ENCODE data around the gene GKN2.

GKN2 gene

DNA sequence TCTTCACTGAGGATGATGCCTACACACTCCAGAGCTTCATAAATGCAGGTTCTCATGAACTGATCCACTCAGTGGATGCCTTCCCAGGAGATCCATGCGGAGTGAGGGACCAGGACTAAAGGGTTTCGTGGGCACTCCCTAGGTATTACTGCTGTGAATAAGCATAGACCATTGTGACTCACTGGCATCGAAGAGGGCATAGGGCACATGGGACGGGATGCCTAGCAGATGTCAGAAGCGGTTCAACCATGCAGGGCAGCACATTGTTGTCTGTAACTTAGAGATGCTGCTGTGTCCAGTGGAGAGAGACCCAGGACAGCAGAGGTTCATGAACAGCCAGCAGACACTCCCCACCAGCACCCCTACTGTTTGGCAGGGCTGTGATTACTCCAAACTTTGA lies 17.2 kb downstream of the GKN2 start:
- Histone ChIP-seq H3K36me3 (replicated peaks; ENCODE audit: insufficient read depth, low read length) (no peaks in the 10 kb centered on the region), H3K4me1 (ENCODE audit: low read length) (no peaks in the 10 kb centered on the region), H3K4me3 (ENCODE audit: low read length) (no peak overlapping the region), H2AFZ (ENCODE audit: low read length) (no peak overlapping the region), H3K79me2 (ENCODE audit: low read length) (no peaks in the 10 kb centered on the region), H3K9ac (ENCODE audit: low read length) (no peak overlapping the region), H3K27me3 (replicated peaks; ENCODE audit: insufficient read depth, low read length) (no peaks in the 10 kb centered on the region), H3K4me2 (ENCODE audit: low read depth, low read length) (no peak overlapping the region), H3K9me3 (replicated peaks; ENCODE audit: insufficient read depth, low read length) (no peaks in the 10 kb centered on the region), H3K27ac (ENCODE audit: low read length) (no peak overlapping the region), H3K9me2 (replicated peaks; ENCODE audit: insufficient read depth, low read length) (no peaks in the 10 kb centered on the region), H4K20me1 (ENCODE audit: insufficient read depth, low read length) (no peaks in the 10 kb centered on the region), H3F3A (ENCODE audit: insufficient read depth, low read length) (no peaks in the 10 kb centered on the region)
- no peak for DNase-seq
- TF ChIP-seq EZH2phosphoT487 (IDR thresholded peaks at IDR 0.05; ENCODE audit: low read length) (no peak), EZH2 (optimal IDR thresholded peaks at IDR 0.05; ENCODE audit: low read depth, low read length) (no peak)
- TF ChIP-seq, protein P1, sequence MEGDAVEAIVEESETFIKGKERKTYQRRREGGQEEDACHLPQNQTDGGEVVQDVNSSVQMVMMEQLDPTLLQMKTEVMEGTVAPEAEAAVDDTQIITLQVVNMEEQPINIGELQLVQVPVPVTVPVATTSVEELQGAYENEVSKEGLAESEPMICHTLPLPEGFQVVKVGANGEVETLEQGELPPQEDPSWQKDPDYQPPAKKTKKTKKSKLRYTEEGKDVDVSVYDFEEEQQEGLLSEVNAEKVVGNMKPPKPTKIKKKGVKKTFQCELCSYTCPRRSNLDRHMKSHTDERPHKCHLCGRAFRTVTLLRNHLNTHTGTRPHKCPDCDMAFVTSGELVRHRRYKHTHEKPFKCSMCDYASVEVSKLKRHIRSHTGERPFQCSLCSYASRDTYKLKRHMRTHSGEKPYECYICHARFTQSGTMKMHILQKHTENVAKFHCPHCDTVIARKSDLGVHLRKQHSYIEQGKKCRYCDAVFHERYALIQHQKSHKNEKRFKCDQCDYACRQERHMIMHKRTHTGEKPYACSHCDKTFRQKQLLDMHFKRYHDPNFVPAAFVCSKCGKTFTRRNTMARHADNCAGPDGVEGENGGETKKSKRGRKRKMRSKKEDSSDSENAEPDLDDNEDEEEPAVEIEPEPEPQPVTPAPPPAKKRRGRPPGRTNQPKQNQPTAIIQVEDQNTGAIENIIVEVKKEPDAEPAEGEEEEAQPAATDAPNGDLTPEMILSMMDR (IDR thresholded peaks at IDR 0.05; ENCODE audit: low read length), result no peak

DNA sequence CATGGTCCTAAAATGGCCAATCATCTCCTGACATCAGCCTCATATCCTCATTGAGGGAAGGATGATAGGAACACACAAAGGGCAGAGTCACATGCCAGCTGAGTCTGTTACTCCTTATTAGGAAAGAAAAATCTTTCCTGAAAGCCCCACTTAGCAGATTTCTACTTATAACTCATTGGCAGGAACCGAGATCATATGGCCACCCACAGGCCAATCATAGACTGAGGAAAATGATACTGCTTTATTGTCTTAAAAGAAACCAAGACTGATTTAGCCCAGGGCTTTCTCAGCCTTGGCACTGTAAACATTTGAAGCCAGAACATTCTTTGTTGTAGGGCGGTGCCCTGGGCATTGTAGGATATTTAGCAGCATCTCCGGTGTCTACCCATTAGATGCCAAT lies 18.7 kb downstream of the GKN2 start:
- no peaks in the 10 kb centered on the region for H3K36me3 ChIP-seq (replicated peaks; ENCODE audit: insufficient read depth, low read length)
- no peak overlapping the region for H2AFZ ChIP-seq (ENCODE audit: low read length)
- TF ChIP-seq, protein P1 (IDR thresholded peaks at IDR 0.05; ENCODE audit: low read length), result no peak
- TF ChIP-seq EZH2 (optimal IDR thresholded peaks at IDR 0.05; ENCODE audit: low read depth, low read length) (no peak), EZH2phosphoT487 (IDR thresholded peaks at IDR 0.05; ENCODE audit: low read length) (no peak)

DNA sequence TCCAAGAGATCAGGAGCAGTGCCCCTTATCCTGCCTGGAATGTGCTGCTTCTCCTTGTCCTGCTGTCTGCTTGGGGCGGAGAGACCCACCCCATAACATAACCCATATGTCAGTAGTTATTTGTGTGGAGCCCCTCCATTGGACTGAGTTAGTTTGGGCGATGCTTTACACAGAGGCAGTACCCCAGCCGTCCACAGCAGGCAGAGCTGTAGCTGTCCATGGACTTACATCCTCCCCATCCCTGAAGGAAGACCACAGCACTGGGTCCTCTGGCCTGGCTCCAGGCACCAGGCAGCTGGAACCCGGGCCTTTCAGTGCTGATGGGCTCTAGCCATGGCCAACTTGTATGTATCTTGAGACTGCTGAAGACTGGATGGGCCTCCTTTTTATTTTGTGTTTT lies 20.3 kb downstream of the GKN2 start:
- H3K4me3 ChIP-seq (ENCODE audit: low read length), result no peak overlapping the region
- H3K9me3 ChIP-seq (replicated peaks; ENCODE audit: insufficient read depth, low read length), result no peaks in the 10 kb centered on the region
- no peaks in the 10 kb centered on the region for H3F3A ChIP-seq (ENCODE audit: insufficient read depth, low read length)
- H3K9me2 ChIP-seq (replicated peaks; ENCODE audit: insufficient read depth, low read length), result no peaks in the 10 kb centered on the region
- H3K27me3 ChIP-seq (replicated peaks; ENCODE audit: insufficient read depth, low read length), result no peaks in the 10 kb centered on the region
- no peak for DNase-seq
- no peak overlapping the region for H3K4me2 ChIP-seq (ENCODE audit: low read depth, low read length)
- TF ChIP-seq EZH2phosphoT487 (IDR thresholded peaks at IDR 0.05; ENCODE audit: low read length) (no peak), EZH2 (optimal IDR thresholded peaks at IDR 0.05; ENCODE audit: low read depth, low read length) (no peak)
- TF ChIP-seq, protein P1 (IDR thresholded peaks at IDR 0.05; ENCODE audit: low read length), result no peak
- H3K4me1 ChIP-seq (ENCODE audit: low read length), result no peaks in the 10 kb centered on the region
- no peak overlapping the region for H3K9ac ChIP-seq (ENCODE audit: low read length)
- H3K36me3 ChIP-seq (replicated peaks; ENCODE audit: insufficient read depth, low read length), result no peaks in the 10 kb centered on the region
- H4K20me1 ChIP-seq (ENCODE audit: insufficient read depth, low read length), result no peaks in the 10 kb centered on the region
- H2AFZ ChIP-seq (ENCODE audit: low read length), result no peak overlapping the region
- H3K79me2 ChIP-seq (ENCODE audit: low read length), result no peaks in the 10 kb centered on the region
- H3K27ac ChIP-seq (ENCODE audit: low read length), result no peak overlapping the region

More for the DNA sequence above, 18.7 kb downstream of the GKN2 start:
- Histone ChIP-seq H4K20me1 (ENCODE audit: insufficient read depth, low read length) (no peaks in the 10 kb centered on the region), H3K4me3 (ENCODE audit: low read length) (no peak overlapping the region), H3K79me2 (ENCODE audit: low read length) (no peaks in the 10 kb centered on the region), H3K4me2 (ENCODE audit: low read depth, low read length) (no peak overlapping the region), H3K9me3 (replicated peaks; ENCODE audit: insufficient read depth, low read length) (no peaks in the 10 kb centered on the region), H3F3A (ENCODE audit: insufficient read depth, low read length) (no peaks in the 10 kb centered on the region), H3K27ac (ENCODE audit: low read length) (no peak overlapping the region), H3K27me3 (replicated peaks; ENCODE audit: insufficient read depth, low read length) (no peaks in the 10 kb centered on the region), H3K4me1 (ENCODE audit: low read length) (no peaks in the 10 kb centered on the region), H3K9me2 (replicated peaks; ENCODE audit: insufficient read depth, low read length) (no peaks in the 10 kb centered on the region), H3K9ac (ENCODE audit: low read length) (no peak overlapping the region)
- no peak for DNase-seq
